ENCODE data around the gene PHF21B.
"Not testable (repeated sequence)": the region's sequence is repeated elsewhere in the genome, so short reads cannot be mapped to it uniquely, and the experiment has no call there.

Gene PHF21B

DNA sequence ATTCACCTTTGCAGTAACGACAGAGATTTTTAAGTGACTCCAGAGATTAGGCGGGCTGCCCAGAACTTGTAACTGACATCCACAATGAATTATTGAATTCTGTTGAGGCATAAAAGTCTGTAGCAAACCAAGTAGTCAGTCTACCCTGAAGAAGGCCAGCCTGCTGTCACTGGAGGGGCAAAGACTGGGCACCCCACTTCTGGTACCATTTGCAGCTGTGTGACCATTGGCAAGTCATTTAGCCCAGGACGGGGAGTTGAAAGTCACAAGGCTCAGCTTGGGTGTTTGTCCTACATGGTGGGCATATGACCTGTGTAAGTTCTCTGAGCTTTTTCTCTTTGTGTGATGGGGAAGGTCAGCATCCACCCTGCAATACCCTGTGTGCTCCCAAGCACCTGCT lies 138.0 kb downstream of the PHF21B start:
- no peak for DNase-seq (ENCODE audit: low read depth)

DNA sequence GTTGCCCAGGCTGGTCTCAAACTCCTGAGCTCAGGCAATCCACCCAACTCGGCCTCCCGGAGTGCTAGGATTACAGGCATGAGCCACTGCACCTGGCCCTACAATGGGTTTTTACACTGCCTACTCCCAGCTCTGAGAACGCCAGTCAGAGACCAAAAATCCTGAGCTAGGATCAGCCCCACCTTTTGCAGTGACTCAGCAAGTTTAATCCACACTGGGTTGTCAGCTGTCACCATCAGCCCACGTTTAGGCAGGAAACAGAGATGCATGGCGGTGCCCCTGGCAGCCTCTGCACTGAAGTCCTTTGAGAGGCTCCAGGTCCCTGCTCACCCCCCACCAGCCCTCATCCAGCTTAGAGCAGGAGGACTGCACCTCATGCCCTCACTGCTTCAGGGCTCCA lies 139.8 kb downstream of the PHF21B start:
- DNase-seq (ENCODE audit: low read depth), result no peak

DNA sequence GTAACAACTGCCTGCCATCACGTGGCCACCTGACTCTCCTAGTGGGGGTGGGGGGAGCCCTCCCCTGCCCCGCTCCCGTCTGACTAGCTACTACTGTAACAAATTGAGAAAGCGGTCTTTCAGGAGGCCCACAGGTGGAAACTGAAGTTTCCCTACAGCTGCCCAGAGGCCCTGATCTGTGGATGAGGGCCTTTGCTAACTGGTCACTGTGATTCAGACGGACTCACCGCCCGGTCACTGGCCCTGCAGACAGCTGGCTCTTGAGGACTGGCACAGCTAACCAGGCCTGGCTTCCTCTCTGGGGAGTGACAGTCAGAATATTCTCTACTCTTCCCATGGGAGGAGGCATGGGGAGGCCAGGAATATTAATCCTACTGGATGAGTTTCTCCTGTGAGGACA lies 140.6 kb downstream of the PHF21B start:
- DNase-seq (ENCODE audit: low read depth), result no peak

DNA sequence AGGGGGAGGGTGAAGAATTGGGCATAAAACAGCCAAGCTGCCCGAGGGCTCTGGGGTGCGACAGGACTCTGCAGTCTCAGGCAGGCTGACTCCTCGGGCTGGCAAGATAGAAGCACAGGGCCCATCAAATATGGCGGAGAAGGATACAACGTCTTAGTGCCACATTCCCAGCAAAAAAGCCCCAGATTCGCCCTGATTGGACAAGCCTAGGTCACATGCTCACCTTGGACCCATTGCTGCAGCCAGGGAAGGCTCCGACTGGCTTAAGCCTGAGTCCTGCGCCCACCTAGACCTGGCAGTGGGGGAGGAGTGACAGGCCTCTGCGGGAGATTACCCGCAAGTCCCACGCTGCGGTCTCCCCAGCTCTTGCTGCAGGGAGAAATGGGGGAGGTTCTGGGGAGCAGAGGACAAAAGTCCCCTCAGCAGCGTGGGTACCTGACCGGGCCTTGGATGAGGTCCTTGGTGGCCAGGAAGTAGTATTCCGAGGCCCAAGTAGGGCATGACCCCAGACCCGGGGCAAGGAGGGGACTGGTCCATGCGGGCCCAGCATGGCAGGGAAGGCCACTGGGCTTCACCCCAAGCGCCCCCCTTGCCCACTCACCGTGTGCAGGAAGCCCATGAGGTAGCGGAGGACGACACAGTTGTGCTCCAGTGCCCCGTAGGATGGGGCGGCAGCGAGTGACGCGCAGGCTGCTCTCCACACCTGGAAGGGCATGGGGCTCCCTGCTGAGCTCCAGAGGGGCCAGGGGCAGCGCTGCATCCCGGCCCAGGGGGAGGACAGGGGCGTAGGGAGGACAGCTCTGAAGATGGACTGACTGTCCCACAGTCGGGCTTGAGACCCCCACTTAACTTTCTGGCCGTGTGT lies 144.4 kb downstream of the PHF21B start:
- no peak for DNase-seq (ENCODE audit: low read depth)

DNA sequence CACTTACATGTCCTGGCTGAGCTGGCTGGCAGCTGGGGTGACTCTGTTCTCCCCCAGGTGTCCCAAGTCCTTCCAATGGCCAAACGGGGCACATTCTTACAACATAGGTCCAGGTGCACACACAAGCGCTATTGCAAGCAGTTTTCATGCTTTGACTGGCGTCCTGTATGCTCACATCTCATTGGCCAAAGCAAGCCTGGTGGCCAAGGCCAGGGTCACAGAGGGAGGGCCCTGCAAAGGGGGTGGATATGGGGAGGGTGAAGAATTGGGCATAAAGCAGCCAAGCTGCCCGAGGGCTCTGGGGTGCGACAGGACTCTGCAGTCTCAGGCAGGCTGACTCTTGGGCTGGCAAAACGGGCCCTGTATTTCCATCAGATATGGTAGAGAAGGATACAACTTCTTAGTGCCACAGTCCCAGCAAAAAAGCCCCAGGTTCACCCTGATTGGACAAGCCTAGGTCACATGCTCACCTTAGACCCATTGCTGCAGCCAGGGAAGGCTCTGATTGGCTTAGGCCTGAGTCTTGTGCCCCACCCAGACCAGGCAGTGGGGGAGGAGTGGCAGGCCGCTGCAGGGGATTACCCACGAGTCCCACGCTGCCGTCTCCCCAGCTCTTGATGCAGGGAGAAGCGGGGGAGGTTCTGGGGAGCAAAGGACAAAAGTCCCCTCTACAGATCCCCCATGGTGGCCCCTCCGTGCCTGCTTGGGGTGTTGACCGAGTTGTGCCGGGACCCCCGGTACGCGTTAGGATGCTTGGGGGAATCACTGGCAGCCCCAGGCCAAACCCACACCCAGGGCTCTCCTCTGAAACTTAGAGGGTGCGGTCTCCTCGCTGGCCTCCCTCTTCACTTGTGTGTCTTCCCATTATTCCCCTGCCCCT lies 146.6 kb downstream of the PHF21B start:
- DNase-seq (ENCODE audit: low read depth), result no peak

DNA sequence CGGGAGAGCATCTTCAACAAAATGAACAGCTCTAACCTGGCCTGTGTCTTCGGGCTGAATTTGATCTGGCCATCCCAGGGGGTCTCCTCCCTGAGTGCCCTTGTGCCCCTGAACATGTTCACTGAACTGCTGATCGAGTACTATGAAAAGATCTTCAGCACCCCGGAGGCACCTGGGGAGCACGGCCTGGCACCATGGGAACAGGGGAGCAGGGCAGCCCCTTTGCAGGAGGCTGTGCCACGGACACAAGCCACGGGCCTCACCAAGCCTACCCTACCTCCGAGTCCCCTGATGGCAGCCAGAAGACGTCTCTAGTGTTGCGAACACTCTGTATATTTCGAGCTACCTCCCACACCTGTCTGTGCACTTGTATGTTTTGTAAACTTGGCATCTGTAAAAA lies 147.5 kb downstream of the PHF21B start:
- DNase-seq (ENCODE audit: low read depth), result no peak

DNA sequence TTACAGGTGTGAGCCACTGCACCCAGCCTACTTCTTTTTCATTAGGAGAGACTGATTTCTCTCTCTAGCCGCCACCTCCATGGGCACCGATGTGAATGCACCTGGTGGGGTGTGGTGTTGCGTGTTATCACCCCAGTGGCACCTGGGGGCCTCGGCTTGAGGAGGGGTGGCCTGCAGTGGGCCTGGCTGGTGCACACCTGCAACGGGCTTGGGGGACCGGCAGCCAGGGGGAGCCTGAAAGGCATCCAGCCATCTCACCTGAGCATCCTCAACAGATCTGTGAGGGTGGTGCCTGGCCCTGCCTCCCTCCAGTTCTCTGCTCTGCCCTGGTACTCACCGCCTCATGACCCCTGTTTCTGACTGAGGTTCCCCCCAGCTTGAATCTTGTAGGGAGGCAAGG lies 148.6 kb downstream of the PHF21B start:
- no peak for DNase-seq (ENCODE audit: low read depth)

DNA sequence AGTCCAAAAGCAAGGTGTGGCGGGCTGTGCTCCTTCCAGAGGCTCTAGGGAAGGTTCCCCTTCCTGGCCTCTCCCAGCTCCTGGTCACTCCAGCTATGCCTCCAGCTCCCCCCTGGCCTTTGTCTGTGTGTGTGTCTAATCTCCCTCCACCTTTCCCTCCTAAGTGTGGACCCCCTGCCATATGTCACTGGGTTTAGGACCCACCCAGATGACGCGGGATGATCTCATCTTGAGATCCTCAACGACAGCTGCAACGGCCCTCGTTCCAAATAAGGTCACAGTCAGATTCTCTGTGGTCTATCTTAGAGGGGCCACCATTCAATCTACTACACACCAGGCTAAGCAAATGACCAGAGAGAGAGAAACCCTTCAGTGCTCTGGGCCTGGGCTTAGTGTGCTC lies 149.5 kb downstream of the PHF21B start:
- DNase-seq (ENCODE audit: low read depth), result no peak

DNA sequence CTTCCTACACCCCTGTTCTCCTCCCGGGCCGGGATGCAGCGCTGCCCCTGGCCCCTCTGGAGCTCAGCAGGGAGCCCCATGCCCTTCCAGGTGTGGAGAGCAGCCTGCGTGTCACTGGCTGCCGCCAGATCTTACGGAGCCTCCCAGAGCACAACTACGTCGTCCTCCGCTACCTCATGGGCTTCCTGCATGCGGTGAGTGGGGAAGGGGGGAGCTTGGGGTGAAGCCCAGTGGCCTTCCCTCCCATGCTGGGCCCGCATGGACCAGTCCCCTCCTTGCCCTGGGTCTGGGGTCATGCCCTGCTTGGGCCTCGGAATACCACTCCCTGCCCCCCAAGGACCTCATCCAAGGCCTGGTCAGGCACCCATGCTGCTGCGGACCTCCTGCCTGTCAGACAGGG lies 150.2 kb downstream of the PHF21B start:
- no peak for DNase-seq (ENCODE audit: low read depth)

DNA sequence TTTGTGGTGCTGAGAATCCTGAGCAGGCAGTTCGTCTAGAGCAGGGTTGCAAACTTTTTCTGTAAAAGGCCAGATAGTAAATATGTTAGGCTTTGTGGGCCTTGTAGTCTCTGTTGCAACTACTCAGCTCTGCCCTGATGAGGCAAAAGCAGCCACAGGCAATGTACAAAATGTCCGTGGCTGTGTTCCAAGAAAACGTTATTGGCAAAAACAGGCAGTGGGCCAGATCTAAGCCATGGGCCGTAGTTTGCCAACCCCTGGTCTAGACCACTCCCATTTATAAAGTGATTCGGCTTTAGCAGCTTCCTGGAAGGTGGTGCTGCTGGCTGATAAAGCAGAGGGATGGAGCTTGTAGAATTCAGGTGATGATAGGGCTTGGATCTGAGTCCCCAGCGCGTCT lies 151.0 kb downstream of the PHF21B start:
- DNase-seq (ENCODE audit: low read depth), result not testable (repeated sequence)

DNA sequence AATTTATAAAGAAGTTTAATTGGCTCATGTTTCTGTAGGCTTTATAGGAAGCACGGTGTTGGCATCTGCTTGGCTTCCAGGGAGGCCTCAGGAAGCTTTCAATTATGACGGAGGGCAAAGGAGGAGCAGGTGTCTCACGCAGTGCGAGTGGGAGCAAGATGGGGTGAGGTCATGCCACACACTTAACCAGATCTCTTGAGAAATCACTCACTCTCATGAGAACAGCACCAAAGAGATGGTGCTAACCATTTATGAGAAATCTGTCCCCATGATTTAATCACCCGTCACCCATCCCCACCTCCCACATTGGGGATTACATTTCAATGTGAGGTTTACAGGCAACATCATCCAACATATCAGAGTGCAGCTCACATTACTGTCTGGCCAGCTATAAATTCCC lies 153.9 kb downstream of the PHF21B start:
- no peak for DNase-seq (ENCODE audit: low read depth)

DNA sequence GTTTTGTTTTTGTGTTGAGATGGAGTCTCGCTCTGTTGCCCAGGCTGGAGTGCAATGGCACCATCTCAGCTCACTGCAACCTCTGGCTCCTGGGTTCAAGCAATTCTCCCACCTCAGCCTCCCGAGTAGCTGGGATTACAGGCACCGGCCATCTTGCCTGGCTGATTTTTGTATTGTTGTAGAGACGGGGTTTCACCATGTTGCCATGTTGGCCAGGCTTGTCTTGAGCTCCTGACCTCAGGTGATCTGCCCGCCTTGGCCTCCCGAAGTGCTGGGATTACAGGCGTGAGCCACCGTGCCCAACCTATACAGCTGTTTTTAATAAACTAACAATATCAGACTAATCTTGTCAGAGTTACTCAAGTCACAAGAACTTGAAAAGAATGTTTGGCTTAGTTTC lies 155.2 kb downstream of the PHF21B start:
- not testable (repeated sequence) for DNase-seq (ENCODE audit: low read depth)

DNA sequence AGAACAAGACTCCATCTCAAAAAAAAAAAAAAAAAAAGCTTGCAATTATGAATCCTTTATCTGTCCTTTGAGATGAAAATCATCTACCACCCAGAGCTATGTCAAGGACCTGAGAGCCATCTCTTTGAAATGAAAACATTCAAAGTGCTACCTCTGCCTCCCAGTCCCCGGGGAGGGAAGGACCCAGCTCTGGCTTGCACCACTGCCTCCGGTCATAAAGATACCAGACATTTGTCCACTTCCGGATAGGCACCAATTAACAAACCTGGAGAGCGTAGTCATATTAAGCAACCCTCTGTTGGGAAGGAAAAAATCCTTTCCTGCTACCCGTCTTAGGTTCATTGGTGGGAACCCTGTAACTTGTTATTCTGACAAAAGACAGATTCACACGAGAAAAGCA lies 158.9 kb downstream of the PHF21B start:
- DNase-seq (ENCODE audit: low read depth), result no peak

DNA sequence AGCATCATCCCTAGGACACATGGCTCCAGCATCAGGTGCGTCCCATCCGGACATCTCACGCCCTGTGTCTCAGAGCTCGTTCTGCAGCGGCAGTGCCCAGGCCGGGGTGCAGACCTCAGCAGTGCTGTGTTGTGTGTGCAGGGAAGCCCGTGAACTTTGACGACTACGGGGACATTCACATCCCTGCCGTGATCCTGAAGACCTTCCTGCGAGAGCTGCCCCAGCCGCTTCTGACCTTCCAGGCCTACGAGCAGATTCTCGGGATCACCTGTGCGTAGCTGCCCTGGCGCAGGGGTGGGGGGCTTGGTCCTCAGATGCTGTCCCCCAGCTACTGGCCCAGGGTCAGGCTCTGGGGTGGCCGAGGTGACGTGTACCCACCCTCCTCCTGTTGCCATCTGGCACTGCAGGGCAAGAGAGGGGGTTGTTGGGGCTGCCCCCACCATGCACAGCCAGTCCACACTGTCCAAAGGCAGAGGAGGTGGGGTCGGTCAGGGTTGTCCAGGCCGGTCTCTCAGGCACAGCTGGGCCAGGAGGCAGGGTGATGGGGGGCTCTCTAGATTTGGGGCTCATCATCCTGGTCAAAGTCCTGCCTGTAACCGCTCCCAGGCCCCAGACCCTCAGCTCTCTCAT lies 160.9 kb downstream of the PHF21B start:
- DNase-seq (ENCODE audit: low read depth), result no peak

DNA sequence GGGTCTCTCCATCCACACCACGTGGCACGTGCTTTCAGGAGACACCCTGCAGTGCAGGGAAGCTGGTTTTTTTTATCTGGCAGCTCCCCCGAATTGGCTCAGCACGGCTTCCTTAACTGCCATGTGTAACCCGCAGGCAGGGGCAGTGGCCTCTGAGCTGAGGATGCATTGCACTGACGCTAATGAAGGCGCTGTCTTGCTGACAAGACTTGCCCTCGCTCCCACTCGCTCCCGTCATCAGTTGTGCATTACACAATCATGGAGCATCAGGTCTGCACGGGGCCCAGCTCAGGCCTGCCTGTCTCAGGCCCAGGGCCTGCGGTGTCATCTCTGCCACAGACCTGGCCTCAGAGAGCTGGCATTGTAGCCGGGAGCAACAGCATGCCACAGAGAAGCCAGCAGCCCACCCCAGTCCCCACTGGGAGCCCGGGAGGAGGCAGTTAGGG lies 161.5 kb downstream of the PHF21B start:
- DNase-seq (ENCODE audit: low read depth), result no peak

DNA sequence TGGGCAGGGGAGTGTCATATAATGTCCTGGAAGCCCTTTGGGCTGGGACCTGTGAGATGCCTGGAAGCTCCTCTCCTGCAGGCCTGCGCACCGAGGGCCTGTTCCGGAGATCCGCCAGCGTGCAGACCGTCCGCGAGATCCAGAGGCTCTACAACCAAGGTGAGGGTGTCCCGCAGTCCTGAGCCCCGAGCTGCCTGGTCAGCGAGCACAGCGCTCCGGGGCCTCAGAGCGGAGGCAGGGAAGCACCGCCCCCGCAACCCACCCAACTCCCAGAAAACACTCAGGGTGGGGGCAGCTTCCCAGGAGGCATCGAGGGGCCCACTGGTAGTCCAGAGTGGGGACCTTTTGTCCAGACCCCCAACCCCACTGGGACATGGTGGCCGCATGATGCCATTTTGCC lies 161.9 kb downstream of the PHF21B start:
- no peak for DNase-seq (ENCODE audit: low read depth)

DNA sequence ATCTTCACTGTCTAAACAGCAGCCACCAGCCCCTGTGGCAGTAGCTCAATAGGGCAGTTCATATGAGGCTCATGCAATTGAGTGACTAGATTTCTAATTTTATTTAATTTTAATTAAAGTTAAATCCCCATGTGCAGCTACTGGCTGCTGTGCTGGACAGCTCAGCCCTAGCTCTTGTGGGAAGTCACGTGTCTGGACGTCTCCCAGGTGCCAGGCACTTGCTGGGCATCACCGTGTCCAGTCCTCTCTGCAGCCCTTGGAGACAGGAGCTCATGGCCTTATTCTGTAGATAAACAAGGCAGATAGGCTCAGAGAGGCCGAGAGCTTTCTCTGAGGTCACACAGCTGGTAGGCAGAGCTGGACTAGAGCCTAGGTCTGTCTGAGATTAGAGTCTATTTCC lies 162.4 kb downstream of the PHF21B start:
- no peak for DNase-seq (ENCODE audit: low read depth)

DNA sequence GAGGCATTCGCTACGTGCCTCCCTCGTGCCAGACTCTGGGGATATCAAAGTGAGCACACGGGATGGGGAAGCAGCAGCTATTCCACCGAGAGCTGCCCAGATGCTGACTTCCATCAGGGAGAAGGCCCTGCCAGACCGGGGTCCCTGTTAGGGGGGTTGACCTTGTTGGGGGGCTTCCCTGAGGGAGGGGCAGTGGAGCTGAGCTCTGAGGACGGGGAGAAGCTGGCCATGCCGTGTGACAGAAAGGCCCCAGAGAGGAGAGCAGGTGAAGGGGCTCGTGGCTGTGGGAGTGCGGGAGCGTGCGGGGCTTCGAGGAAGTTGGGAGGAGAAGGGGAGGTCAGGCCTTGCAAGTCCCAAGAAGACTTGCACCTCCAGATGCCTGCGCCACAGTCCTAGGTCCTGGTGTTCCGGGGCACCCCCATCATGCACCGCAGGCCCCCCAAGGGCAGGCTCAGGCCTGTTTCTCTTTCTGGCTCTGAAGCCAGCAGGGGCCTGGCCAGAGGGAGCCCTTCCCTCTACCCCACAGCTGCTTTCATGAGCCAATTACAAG lies 163.0 kb downstream of the PHF21B start:
- DNase-seq (ENCODE audit: low read depth), result no peak

DNA sequence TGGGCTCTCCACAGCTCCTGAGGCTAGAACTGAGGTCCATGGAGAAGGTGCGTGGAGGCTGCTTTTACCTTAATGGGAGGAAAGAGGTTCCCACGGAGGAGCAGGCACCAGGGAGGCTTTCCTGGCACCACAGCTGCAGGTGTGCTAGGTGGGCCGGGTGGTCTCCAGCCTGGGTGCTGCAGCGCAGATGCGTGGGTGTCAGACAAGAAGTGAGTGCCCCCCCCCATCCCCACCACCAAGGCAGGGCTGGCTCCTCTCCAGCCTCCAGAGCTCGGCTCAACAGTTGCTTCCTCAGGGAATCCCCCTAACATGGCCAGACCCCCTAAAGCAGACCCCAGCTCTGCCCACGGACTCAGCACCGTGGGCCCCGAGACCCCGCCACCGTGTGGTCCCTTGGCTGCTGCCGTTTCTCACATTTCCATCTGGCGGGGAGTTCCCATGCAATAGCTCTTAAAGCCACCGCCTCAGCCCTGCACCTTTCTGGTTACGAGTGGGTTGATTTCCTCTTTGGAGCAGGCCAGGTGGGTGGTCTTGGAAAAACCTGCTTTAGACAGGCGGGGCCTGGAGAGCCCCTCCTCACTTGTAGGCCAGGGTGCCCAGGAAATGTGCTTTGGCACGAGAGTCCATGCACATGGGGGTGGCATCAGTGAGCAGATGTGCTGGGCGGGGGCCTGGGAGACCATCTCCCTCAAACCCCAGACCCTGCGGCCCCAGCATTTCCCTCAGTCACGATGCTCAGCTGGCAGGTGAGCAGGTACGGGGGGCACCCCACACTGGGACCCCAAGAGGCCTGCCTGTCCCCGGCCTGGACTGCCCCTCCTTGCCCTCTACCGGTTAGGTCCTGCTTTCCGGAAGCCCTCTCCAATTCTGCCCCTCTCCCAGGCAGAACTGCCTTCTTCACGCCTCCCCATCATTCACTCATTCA lies 163.7 kb downstream of the PHF21B start:
- no peak for DNase-seq (ENCODE audit: low read depth)

DNA sequence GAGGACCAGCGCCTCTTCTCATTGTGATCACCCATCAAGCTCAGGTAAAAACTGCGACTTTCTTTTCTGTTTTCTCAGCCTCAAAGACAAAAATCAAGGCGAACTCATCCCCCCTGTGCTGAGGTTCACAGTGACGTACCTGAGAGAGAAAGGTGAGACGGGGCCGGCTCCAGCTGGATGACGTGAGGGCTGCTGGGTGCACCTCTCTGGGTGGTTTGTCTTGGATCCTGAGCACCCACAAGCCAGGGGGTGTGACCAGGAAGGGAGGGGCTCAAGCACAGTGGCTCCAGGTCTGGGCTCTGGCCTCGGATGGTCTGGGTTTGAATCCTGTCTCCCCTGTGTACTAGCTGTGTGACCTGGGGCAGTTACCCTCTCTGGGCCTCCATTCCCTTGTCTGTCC lies 164.6 kb downstream of the PHF21B start:
- no peak for DNase-seq (ENCODE audit: low read depth)

DNA sequence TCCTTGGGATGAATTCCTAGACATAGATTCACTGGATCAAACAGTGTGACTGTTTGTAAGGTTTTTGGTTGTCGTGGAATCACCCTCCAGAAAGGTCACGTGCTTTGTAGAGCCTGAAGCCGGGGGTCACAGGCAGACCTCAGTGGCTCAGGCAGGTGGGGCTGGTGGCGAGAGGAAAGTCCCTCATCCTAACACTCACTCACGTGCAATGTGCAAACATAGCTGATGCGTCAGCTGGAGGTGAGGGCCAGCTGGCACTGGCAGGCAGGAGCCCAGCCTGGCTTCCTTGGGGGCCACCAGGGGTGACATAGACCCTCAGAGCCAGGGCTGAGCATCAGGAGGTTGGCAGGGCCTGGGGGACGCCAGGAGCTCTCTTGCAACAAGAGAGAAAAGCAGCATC lies 167.4 kb downstream of the PHF21B start:
- no peak for DNase-seq (ENCODE audit: low read depth)

Measured in fibroblast of gingiva (primary cell).